ENCODE results near the gene PRKG2.

PRKG2 gene

GRCh38 chr4:81152839-81153713 lies 61.9 kb downstream of the PRKG2 start:
- TF ChIP-seq CTCF (IDR thresholded peaks at IDR 0.05; ENCODE audit: low read depth, low read length) = no peak
- no peak overlapping the region for H3K4me3 ChIP-seq (ENCODE audit: low read depth, low read length)

- no peak overlapping the region for H3K4me3 ChIP-seq (ENCODE audit: low read depth, low read length)
- no peak for TF ChIP-seq CTCF (IDR thresholded peaks at IDR 0.05; ENCODE audit: low read depth, low read length)
Observed at GRCh38 chr4:81149976-81150375, 65.0 kb downstream of the PRKG2 start.

GRCh38 chr4:81148576-81148975 lies 66.4 kb downstream of the PRKG2 start:
- TF ChIP-seq CTCF (IDR thresholded peaks at IDR 0.05; ENCODE audit: low read depth, low read length) = no peak
- no peak overlapping the region for H3K4me3 ChIP-seq (ENCODE audit: low read depth, low read length)

DNA sequence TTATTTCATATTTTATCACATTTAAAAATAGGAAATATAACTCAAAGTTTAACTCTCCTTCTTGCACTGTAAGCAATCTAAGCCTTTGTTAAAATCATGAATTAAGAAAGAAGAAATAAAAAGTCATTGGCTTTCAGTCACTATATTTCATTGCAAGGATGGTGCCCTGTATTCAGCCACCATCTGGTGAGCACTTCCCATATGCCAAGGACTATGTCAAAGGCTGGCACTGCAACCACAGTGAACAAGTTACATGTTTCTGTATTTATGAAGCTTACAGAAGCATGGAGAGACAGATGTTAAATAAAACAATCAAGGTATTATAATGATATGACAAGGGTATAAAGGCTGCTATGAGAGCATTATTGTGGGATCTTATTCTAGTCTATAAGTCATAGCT lies 68.6 kb downstream of the PRKG2 start:
- no peak for TF ChIP-seq CTCF (IDR thresholded peaks at IDR 0.05; ENCODE audit: low read depth, low read length)
- H3K4me3 ChIP-seq (ENCODE audit: low read depth, low read length) = no peak overlapping the region

GRCh38 chr4:81143183-81143582 lies 71.8 kb downstream of the PRKG2 start:
- no peak for TF ChIP-seq CTCF (IDR thresholded peaks at IDR 0.05; ENCODE audit: low read depth, low read length)
- no peak overlapping the region for H3K4me3 ChIP-seq (ENCODE audit: low read depth, low read length)

DNA sequence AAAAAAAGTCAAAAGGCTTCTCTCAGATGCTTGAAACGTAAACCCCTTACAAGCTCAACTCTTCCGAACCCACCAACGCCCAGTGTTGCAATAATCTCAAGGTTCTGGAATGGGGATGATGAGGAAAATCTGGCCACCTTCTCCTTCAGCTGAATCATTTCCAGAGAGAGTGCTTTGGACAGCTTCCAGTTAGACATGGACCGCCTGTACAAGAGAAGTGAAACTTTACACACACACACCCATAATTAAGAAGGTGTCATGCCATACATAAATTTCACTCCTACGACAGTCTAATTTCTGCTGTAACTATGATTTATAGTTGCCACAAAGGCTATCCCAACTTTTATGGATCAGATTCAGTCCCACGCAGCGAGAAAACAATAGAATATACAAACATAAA lies 72.3 kb downstream of the PRKG2 start:
- TF ChIP-seq CTCF (IDR thresholded peaks at IDR 0.05; ENCODE audit: low read depth, low read length) = no peak
- H3K4me3 ChIP-seq (ENCODE audit: low read depth, low read length) = no peak overlapping the region

DNA sequence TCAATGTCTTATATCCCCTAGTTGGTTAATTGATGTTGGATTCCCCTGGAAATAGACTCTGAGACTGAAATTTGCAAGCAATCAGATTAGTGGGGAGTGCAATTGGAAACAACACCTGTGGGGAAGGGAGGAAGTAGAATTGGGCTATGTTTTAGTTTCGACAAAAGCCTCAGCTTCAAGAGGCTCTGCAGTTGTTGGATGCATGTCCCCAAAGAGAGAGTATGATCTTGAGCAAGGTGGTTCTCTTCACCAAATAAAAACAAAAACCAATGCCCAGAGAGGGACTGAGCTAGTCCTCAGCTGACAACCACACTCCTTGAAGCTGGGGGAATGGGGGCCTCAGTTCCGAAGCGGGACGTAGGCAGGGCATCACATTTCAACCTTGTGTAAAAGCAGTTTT lies 77.1 kb downstream of the PRKG2 start:
- no peak overlapping the region for H3K4me3 ChIP-seq (ENCODE audit: low read depth, low read length)
- no peak for TF ChIP-seq CTCF (IDR thresholded peaks at IDR 0.05; ENCODE audit: low read depth, low read length)

Measured in WI38 (cell line).